HepG2 (cell line): ENCODE results near the gene PCIF1. TPM values are rescaled to one million over a fixed set of nuclear protein-coding genes. Genes with fewer than 3 reads are reported as not detected.

Source experiments
- FOSL1 ChIP-seq: sonication (generic); formaldehyde crosslinking; IDR thresholded peaks from 2 replicates; pipeline ENCODE4 v1.9.0; 2021; ENCODE audit warnings: missing genetic modification reagents, borderline replicate concordance
- FOXJ3 ChIP-seq: sonication (generic); formaldehyde crosslinking; IDR thresholded peaks from 2 replicates; pipeline ENCODE4 v1.4.0; 2020; ENCODE audit warnings: missing genetic modification reagents, mild to moderate bottlenecking, borderline replicate concordance
- FOXK1 ChIP-seq: sonication (generic); formaldehyde crosslinking; IDR thresholded peaks from 2 replicates; pipeline ENCODE4 v1.4.0; 2020; ENCODE audit warnings: low read depth, missing genetic modification reagents, borderline replicate concordance
- GABPA ChIP-seq, 2 experiments: IDR thresholded peaks; 2 replicates each; pipeline ENCODE4 v1.6.1; 2011 to 2016; ENCODE audit warnings: low read depth in 2 of 2, low read length in 1 of 2, missing biosample characterization in 1 of 2, missing genetic modification characterization in 1 of 2
- GLI4 ChIP-seq: sonication (generic); formaldehyde crosslinking; IDR thresholded peaks from 2 replicates; pipeline ENCODE4 v1.5.1; 2020; ENCODE audit warnings: missing genetic modification reagents, mild to moderate bottlenecking, moderate library complexity, borderline replicate concordance
- GPN1 ChIP-seq: sonication (generic); formaldehyde crosslinking; IDR thresholded peaks from 2 replicates; pipeline ENCODE4 v1.5.1; 2020; ENCODE audit warnings: missing genetic modification reagents, borderline replicate concordance
- HNRNPLL ChIP-seq: fragments of 200-400 bp; formaldehyde crosslinking; IDR thresholded peaks from 2 replicates; pipeline ENCODE4 v1.6.1; 2017; ENCODE audit warnings: mild to moderate bottlenecking, low read depth, low read length; ENCODE audit not compliant: poor library complexity, severe bottlenecking
- HOXA3 ChIP-seq: sonication (generic); formaldehyde crosslinking; IDR thresholded peaks from 2 replicates; pipeline ENCODE4 v1.5.0; 2020; ENCODE audit warnings: missing genetic modification reagents
- ISX ChIP-seq: sonication (generic); formaldehyde crosslinking; conservative IDR thresholded peaks from 2 replicates; pipeline ENCODE4 v1.5.0; 2020; ENCODE audit warnings: missing genetic modification reagents
- NFYC ChIP-seq: IDR thresholded peaks from 2 replicates; pipeline ENCODE4 v1.6.1; 2016; ENCODE audit warnings: missing genetic modification reagents, missing compliant biosample characterization
- RELA ChIP-seq: sonication (generic); formaldehyde crosslinking; IDR thresholded peaks from 2 replicates; pipeline ENCODE4 v1.4.0; 2020; ENCODE audit warnings: missing genetic modification reagents
- SIN3B ChIP-seq: fragments of 150-350 bp; IDR thresholded peaks from 2 replicates; pipeline ENCODE4 v1.6.1; 2014; ENCODE audit warnings: low read length
- THYN1 ChIP-seq: sonication (generic); formaldehyde crosslinking; IDR thresholded peaks from 2 replicates; pipeline ENCODE4 v1.8.1; 2023; ENCODE audit warnings: low read depth, mild to moderate bottlenecking, moderate library complexity, missing genetic modification reagents, borderline replicate concordance
- ZKSCAN1 ChIP-seq: fragments of 150-350 bp; IDR thresholded peaks from 2 replicates; pipeline ENCODE4 v1.6.1; 2014; ENCODE audit warnings: low read length
- ZNF12 ChIP-seq: sonication (generic); formaldehyde crosslinking; IDR thresholded peaks from 2 replicates; pipeline ENCODE4 v1.5.0; 2020; ENCODE audit warnings: missing genetic modification reagents
- ZNF124 ChIP-seq: sonication (generic); formaldehyde crosslinking; IDR thresholded peaks from 2 replicates; pipeline ENCODE4 v1.4.0; 2020; ENCODE audit warnings: missing genetic modification reagents
- ZNF143 ChIP-seq: sonication (generic); formaldehyde crosslinking; IDR thresholded peaks from 2 replicates; pipeline ENCODE4 v1.4.0; 2020; ENCODE audit warnings: missing genetic modification reagents
- ZNF326 ChIP-seq: sonication (generic); formaldehyde crosslinking; IDR thresholded peaks from 2 replicates; pipeline ENCODE4 v1.4.0; 2020; ENCODE audit warnings: missing genetic modification reagents, borderline replicate concordance
- ZNF337 ChIP-seq: sonication (generic); formaldehyde crosslinking; IDR thresholded peaks from 2 replicates; pipeline ENCODE4 v1.5.1; 2020; ENCODE audit warnings: missing genetic modification reagents, low read depth, mild to moderate bottlenecking, borderline replicate concordance
- ZNF468 ChIP-seq: sonication (generic); formaldehyde crosslinking; IDR thresholded peaks from 2 replicates; pipeline ENCODE4 v1.8.0; 2022; ENCODE audit warnings: mild to moderate bottlenecking, moderate library complexity, missing genetic modification reagents
- ZNF570 ChIP-seq: sonication (generic); formaldehyde crosslinking; IDR thresholded peaks from 2 replicates; pipeline ENCODE4 v1.4.0; 2020; ENCODE audit warnings: mild to moderate bottlenecking, missing genetic modification reagents, borderline replicate concordance
- ZNF747 ChIP-seq: sonication (generic); formaldehyde crosslinking; IDR thresholded peaks from 2 replicates; pipeline ENCODE4 v1.8.1; 2023; ENCODE audit warnings: missing genetic modification reagents, mild to moderate bottlenecking, borderline replicate concordance
- polyA plus RNA-seq, 8 experiments: library from polyadenylated mRNA; depleted of rRNA in 3 of 8; stranded (reverse) in 7 of 8; unstranded in 1 of 8; fragments of >200 nt; fragmentation: Illumina TruSeq in 4 of 8; extraction: Trizol in 4 of 8; gene quantifications; 2 replicates each; pipeline versions ENCODE4 v1.2.1 to v1.2.3, GENCODE V29; 2011 to 2016; ENCODE audit warnings: low read depth in 4 of 8, missing spikeins in 1 of 8, mixed read lengths in 1 of 8; ENCODE audit not compliant: insufficient read depth in 1 of 8
- total RNA-seq, 5 experiments: library from RNA; depleted of rRNA; stranded (reverse); fragments of >200 nt; fragmentation: Illumina TruSeq; extraction: Trizol; gene quantifications; 2 replicates each; pipeline ENCODE4 v1.2.3, GENCODE V29; 2016; ENCODE audit warnings: low read depth in 1 of 5
- TF ChIP-seq, protein P1 (sequence below): sonication (generic); formaldehyde crosslinking; conservative IDR thresholded peaks from 2 replicates; pipeline ENCODE4 v1.4.0; 2020; ENCODE audit warnings: missing genetic modification reagents
- TF ChIP-seq, protein P2 (sequence below): sonication (generic); formaldehyde crosslinking; IDR thresholded peaks from 2 replicates; pipeline ENCODE4 v1.8.1; 2023; ENCODE audit warnings: missing genetic modification reagents, mild to moderate bottlenecking, borderline replicate concordance
- TF ChIP-seq, protein P3 (sequence below): sonication (generic); formaldehyde crosslinking; IDR thresholded peaks from 2 replicates; pipeline ENCODE4 v1.4.0; 2020; ENCODE audit warnings: mild to moderate bottlenecking, missing genetic modification reagents

The PCIF1 gene
- total and polyA plus RNA-seq, 2 of the 13 experiments (the other 11 are each of a cell fraction or from before 2014, with no cell fraction given) = 20.9 to 24.4 TPM

DNA sequence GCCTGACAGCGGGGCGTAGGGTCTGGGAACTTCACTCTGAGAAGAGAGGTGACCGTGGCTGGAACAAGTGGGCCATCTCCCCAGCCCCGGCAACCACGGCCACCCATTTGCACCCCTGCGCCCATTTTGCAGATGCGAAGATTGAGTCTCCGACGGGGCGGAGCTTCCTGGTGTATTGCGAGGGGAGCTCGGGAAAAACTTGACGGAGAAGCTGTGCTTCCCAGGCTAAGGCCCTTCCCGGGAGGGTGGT lies 36.9 kb downstream of the PCIF1 start (continued):
- TF ChIP-seq GLI4 (CRISPR knock-in tag) (peak; percentile 20; the same call in 1 of the 2 replicates), SIN3B (no peak), ZNF468 (CRISPR knock-in tag) (no peak; the same call in none of the 2 replicates), FOSL1 (CRISPR knock-in tag) (no peak), GABPA (IDR thresholded peaks at IDR 0.05; ENCODE audit: low read depth, low read length) (no peak), GABPA (CRISPR knock-in tag; IDR thresholded peaks at IDR 0.05; ENCODE audit: low read depth) (no peak), ZNF747 (CRISPR knock-in tag) (peak; percentile 60; the same call in 1 of the 2 replicates), GPN1 (CRISPR knock-in tag) (peak; percentile 15; the same call in 1 of the 2 replicates), HNRNPLL (no peak), THYN1 (CRISPR knock-in tag) (no peak), RELA (no peak), ZNF143 (CRISPR knock-in tag) (no peak), ZNF337 (CRISPR knock-in tag) (no peak), FOXJ3 (CRISPR knock-in tag) (no peak), ZNF124 (CRISPR knock-in tag) (no peak), FOXK1 (CRISPR knock-in tag) (no peak), ZNF570 (CRISPR knock-in tag) (no peak; the same call in 1 of the 2 replicates), ISX (no peak), NFYC (no peak), HOXA3 (CRISPR knock-in tag) (no peak), ZNF326 (CRISPR knock-in tag) (no peak), ZKSCAN1 (peak; percentile 50; the same call in 1 of the 2 replicates), ZNF12 (CRISPR knock-in tag) (no peak)
- TF ChIP-seq, protein P1, sequence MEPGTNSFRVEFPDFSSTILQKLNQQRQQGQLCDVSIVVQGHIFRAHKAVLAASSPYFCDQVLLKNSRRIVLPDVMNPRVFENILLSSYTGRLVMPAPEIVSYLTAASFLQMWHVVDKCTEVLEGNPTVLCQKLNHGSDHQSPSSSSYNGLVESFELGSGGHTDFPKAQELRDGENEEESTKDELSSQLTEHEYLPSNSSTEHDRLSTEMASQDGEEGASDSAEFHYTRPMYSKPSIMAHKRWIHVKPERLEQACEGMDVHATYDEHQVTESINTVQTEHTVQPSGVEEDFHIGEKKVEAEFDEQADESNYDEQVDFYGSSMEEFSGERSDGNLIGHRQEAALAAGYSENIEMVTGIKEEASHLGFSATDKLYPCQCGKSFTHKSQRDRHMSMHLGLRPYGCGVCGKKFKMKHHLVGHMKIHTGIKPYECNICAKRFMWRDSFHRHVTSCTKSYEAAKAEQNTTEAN = no peak; the same call in 1 of the 2 replicates
- TF ChIP-seq, protein P2, sequence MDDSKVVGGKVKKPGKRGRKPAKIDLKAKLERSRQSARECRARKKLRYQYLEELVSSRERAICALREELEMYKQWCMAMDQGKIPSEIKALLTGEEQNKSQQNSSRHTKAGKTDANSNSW (CRISPR knock-in tag) = no peak
- TF ChIP-seq, protein P3, sequence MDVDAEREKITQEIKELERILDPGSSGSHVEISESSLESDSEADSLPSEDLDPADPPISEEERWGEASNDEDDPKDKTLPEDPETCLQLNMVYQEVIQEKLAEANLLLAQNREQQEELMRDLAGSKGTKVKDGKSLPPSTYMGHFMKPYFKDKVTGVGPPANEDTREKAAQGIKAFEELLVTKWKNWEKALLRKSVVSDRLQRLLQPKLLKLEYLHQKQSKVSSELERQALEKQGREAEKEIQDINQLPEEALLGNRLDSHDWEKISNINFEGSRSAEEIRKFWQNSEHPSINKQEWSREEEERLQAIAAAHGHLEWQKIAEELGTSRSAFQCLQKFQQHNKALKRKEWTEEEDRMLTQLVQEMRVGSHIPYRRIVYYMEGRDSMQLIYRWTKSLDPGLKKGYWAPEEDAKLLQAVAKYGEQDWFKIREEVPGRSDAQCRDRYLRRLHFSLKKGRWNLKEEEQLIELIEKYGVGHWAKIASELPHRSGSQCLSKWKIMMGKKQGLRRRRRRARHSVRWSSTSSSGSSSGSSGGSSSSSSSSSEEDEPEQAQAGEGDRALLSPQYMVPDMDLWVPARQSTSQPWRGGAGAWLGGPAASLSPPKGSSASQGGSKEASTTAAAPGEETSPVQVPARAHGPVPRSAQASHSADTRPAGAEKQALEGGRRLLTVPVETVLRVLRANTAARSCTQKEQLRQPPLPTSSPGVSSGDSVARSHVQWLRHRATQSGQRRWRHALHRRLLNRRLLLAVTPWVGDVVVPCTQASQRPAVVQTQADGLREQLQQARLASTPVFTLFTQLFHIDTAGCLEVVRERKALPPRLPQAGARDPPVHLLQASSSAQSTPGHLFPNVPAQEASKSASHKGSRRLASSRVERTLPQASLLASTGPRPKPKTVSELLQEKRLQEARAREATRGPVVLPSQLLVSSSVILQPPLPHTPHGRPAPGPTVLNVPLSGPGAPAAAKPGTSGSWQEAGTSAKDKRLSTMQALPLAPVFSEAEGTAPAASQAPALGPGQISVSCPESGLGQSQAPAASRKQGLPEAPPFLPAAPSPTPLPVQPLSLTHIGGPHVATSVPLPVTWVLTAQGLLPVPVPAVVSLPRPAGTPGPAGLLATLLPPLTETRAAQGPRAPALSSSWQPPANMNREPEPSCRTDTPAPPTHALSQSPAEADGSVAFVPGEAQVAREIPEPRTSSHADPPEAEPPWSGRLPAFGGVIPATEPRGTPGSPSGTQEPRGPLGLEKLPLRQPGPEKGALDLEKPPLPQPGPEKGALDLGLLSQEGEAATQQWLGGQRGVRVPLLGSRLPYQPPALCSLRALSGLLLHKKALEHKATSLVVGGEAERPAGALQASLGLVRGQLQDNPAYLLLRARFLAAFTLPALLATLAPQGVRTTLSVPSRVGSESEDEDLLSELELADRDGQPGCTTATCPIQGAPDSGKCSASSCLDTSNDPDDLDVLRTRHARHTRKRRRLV (CRISPR knock-in tag) = no peak; the same call in 1 of the 2 replicates
